H1 (cell line): ENCODE results near the gene KCTD16. TPM values are rescaled to one million over a fixed set of nuclear protein-coding genes. Genes with fewer than 3 reads are reported as not detected.

Experiments used
- CTCF ChIA-PET: fragments of 300-600 bp; sonication (Branson Sonifier 250); formaldehyde crosslinking; loops from one replicate; lab custom pipeline; 2021; ENCODE audit not compliant: partially characterized antibody; lab: Charles Lee
- POLR2A ChIA-PET: fragments of 300-600 bp; sonication (Branson Sonifier 250); formaldehyde crosslinking; loops from one replicate; lab custom pipeline; 2021; ENCODE audit warnings: inconsistent platforms; ENCODE audit not compliant: partially characterized antibody; lab: Charles Lee
- DNase-seq, 2 experiments: peaks; one replicate each; pipeline versions ENCODE4 v3.0.0 to v3.0.0-alpha.2; 2010 to 2022; ENCODE audit warnings: low spot score in 2 of 2, low read depth in 1 of 2, mixed read lengths in 1 of 2
- FAIRE-seq: peaks from 2 replicates; lab custom pipeline; 2011; peaks lifted over from hg19 to GRCh38; lab: Jason Lieb, UNC
- H2AFZ ChIP-seq: 2 replicates; pipeline ENCODE4 v1.8.1; 2012; ENCODE audit warnings: low read length, inconsistent platforms
- H2AK5ac ChIP-seq: 2 replicates; pipeline ENCODE4 v1.6.1; 2013; ENCODE audit warnings: low read depth, low read length
- H2BK120ac ChIP-seq: replicated peaks from 2 replicates; pipeline ENCODE3; 2013; ENCODE audit warnings: low read depth, low read length, inconsistent platforms
- H2BK12ac ChIP-seq: 2 replicates; pipeline ENCODE4 v1.6.1; 2013; ENCODE audit warnings: low read depth, low read length
- H2BK15ac ChIP-seq: 2 replicates; pipeline ENCODE4 v1.6.1; 2013; ENCODE audit warnings: low read length
- H2BK20ac ChIP-seq: 2 replicates; pipeline ENCODE4 v1.6.1; 2013; ENCODE audit warnings: low read length
- H2BK5ac ChIP-seq: 2 replicates; pipeline ENCODE4 v1.6.1; 2013; ENCODE audit warnings: low read depth, low read length
- H3K14ac ChIP-seq: 2 replicates; pipeline ENCODE4 v1.6.1; 2013; ENCODE audit warnings: inconsistent platforms; ENCODE audit not compliant: insufficient read length
- H3K18ac ChIP-seq: 2 replicates; pipeline ENCODE4 v1.6.1; 2013; ENCODE audit warnings: low read length; ENCODE audit errors: extremely low read depth
- H3K23ac ChIP-seq: 2 replicates; pipeline ENCODE4 v1.6.1; 2013; ENCODE audit warnings: inconsistent platforms; ENCODE audit not compliant: insufficient read length
- H3K23me2 ChIP-seq: 2 replicates; pipeline ENCODE4 v1.6.1; 2013; ENCODE audit warnings: low read depth, low read length
- H3K27ac ChIP-seq: 2 replicates; pipeline ENCODE4 v1.6.1; 2011; ENCODE audit warnings: low read depth, low read length, inconsistent platforms
- H3K27me3 ChIP-seq, 4 experiments: replicated peaks in 1 of 4; 1 replicate in 1 of 4; 2 replicates in 3 of 4; pipeline versions ENCODE4 v1.6.1 to v1.8.1; 2011 to 2013; ENCODE audit warnings: low read length in 3 of 4, mild to moderate bottlenecking in 3 of 4, inconsistent platforms in 2 of 4, mixed read lengths in 2 of 4, moderate library complexity in 1 of 4; ENCODE audit not compliant: control insufficient read depth in 3 of 4, insufficient read depth in 3 of 4; ENCODE audit errors: extremely low read depth in 1 of 4
- H3K36me3 ChIP-seq, 4 experiments: 2 replicates each; pipeline versions ENCODE4 v1.6.1 to v1.8.1; 2011 to 2013; ENCODE audit warnings: mild to moderate bottlenecking in 4 of 4, low read length in 3 of 4, moderate library complexity in 2 of 4, control low read depth in 1 of 4, inconsistent platforms in 1 of 4; ENCODE audit not compliant: insufficient read depth in 4 of 4, control insufficient read depth in 2 of 4
- H3K4ac ChIP-seq: replicated peaks from 2 replicates; pipeline ENCODE3; 2013; ENCODE audit warnings: low read length, low read depth, mixed read lengths, inconsistent platforms; ENCODE audit not compliant: insufficient read length
- H3K4me1 ChIP-seq, 4 experiments: replicated peaks in 1 of 4; 1 replicate in 1 of 4; 2 replicates in 3 of 4; pipeline versions ENCODE4 v1.6.1 to v1.8.1; 2011 to 2013; ENCODE audit warnings: low read length in 3 of 4, inconsistent platforms in 2 of 4, mixed read lengths in 1 of 4; ENCODE audit not compliant: insufficient read depth in 4 of 4, control insufficient read depth in 3 of 4
- H3K4me2 ChIP-seq, 2 experiments: 2 replicates each; pipeline versions ENCODE4 v1.6.1 to v1.8.1; 2011 to 2013; ENCODE audit warnings: low read depth in 2 of 2, low read length in 2 of 2, control low read depth in 1 of 2, inconsistent platforms in 1 of 2, mild to moderate bottlenecking in 1 of 2; ENCODE audit not compliant: insufficient read depth in 1 of 2
- H3K4me3 ChIP-seq, 4 experiments: fragments of 200-600, 300-600 bp in 1 of 4; sonication (generic), shearing (Covaris generic), sonication (Bioruptor Twin) in 1 of 4; 2 replicates each; pipeline versions ENCODE4 v1.5.1 to v1.8.1; 2011 to 2016; ENCODE audit warnings: low read length in 4 of 4, low read depth in 3 of 4, control low read depth in 2 of 4, inconsistent platforms in 2 of 4, mild to moderate bottlenecking in 2 of 4, mixed read lengths in 1 of 4, moderate library complexity in 1 of 4; ENCODE audit not compliant: insufficient read depth in 2 of 4; ENCODE audit errors: extremely low read depth in 1 of 4
- H3K56ac ChIP-seq: replicated peaks from 2 replicates; pipeline ENCODE3; 2013; ENCODE audit warnings: low read depth, mild to moderate bottlenecking, mixed read lengths, low read length, inconsistent platforms; ENCODE audit not compliant: insufficient read length
- H3K79me1 ChIP-seq: 2 replicates; pipeline ENCODE4 v1.6.1; 2013; ENCODE audit warnings: low read depth, low read length, control low read depth
- H3K79me2 ChIP-seq, 2 experiments: 2 replicates each; pipeline versions ENCODE4 v1.6.1 to v1.8.1; 2012 to 2013; ENCODE audit warnings: low read length in 2 of 2, mild to moderate bottlenecking in 2 of 2, inconsistent platforms in 1 of 2; ENCODE audit not compliant: insufficient read depth in 2 of 2, control insufficient read depth in 1 of 2
- H3K9ac ChIP-seq, 4 experiments: replicated peaks in 1 of 4; 1 replicate in 1 of 4; 2 replicates in 3 of 4; pipeline versions ENCODE4 v1.6.1 to v1.8.1; 2011 to 2013; ENCODE audit warnings: low read depth in 3 of 4, low read length in 3 of 4, control low read depth in 2 of 4, mild to moderate bottlenecking in 2 of 4, moderate library complexity in 2 of 4, inconsistent platforms in 1 of 4; ENCODE audit errors: extremely low read depth in 1 of 4
- H3K9me3 ChIP-seq, 2 experiments: 2 replicates each; pipeline versions ENCODE4 v1.6.1 to v1.8.1; 2012 to 2013; ENCODE audit warnings: mild to moderate bottlenecking in 2 of 2, moderate library complexity in 2 of 2, control low read depth in 1 of 2, inconsistent platforms in 1 of 2, low read depth in 1 of 2, low read length in 1 of 2, mixed read lengths in 1 of 2; ENCODE audit not compliant: insufficient read depth in 2 of 2
- H4K20me1 ChIP-seq, 2 experiments: replicated peaks in 1 of 2; 2 replicates each; pipeline versions ENCODE3 to v1.8.1; 2011 to 2013; ENCODE audit warnings: inconsistent platforms in 2 of 2, low read length in 2 of 2, mild to moderate bottlenecking in 1 of 2; ENCODE audit not compliant: insufficient read depth in 2 of 2, control insufficient read depth in 1 of 2
- H4K5ac ChIP-seq: 2 replicates; pipeline ENCODE4 v1.6.1; 2013; ENCODE audit warnings: low read length, low read depth, mixed read lengths, inconsistent platforms; ENCODE audit not compliant: insufficient read length
- H4K8ac ChIP-seq: 2 replicates; pipeline ENCODE4 v1.8.0; 2013; ENCODE audit warnings: mild to moderate bottlenecking, moderate library complexity, low read length, inconsistent platforms; ENCODE audit not compliant: insufficient read depth; ENCODE audit errors: extremely low read depth
- H4K91ac ChIP-seq: replicated peaks from 2 replicates; pipeline ENCODE3; 2013; ENCODE audit warnings: low read length, mixed read lengths, inconsistent platforms; ENCODE audit not compliant: insufficient read length
- GTF2F1 ChIP-seq: IDR thresholded peaks from 2 replicates; pipeline ENCODE4 v1.6.1; 2012; ENCODE audit warnings: low read depth, low read length, improper control_type of control experiment, borderline replicate concordance
- RFX5 ChIP-seq: IDR thresholded peaks from 2 replicates; pipeline ENCODE4 v1.6.1; 2011; ENCODE audit warnings: low read depth, low read length, improper control_type of control experiment, borderline replicate concordance
- polyA plus RNA-seq, 7 experiments: library from polyadenylated mRNA; depleted of rRNA in 3 of 7; stranded (reverse) in 5 of 7; unstranded in 2 of 7; fragments of >200 nt in 5 of 7; fragments of 200-250 nt in 2 of 7; gene quantifications; 1 replicate in 5 of 7; 2 replicates in 1 of 7; 4 replicates in 1 of 7; pipeline versions ENCODE4 v1.2.1 to v1.2.3, GENCODE V29; 2011 to 2013; ENCODE audit warnings: missing spikeins in 2 of 7, mixed read lengths in 2 of 7
- total RNA-seq: library from RNA; stranded (reverse); fragmentation: NEBNext Ultra II Directional; extraction: Animal tissue kit (Norgen Biotek cat#: 25700); gene quantifications from 2 replicates; pipeline ENCODE4 v1.2.1, GENCODE V29; 2021

Gene KCTD16
- total and polyA plus RNA-seq, 2 of the 8 experiments (the other 6 are each of a cell fraction or from before 2014, with no cell fraction given): 0.03 to 0.24 TPM

- CTCF ChIA-PET: interaction anchor here (4.1 kb wide), 1 partner anchor 24 kb away, joined by 20 read pairs; no protein-coding TSS in a partner anchor
- no peak overlapping the region for H2AFZ ChIP-seq
- H3K27me3 ChIP-seq: no peaks in the 10 kb centered on the region
- POLR2A ChIA-PET: no interaction called here
- no peak overlapping the region for H2BK5ac ChIP-seq
- H2BK12ac ChIP-seq: no peak overlapping the region
- H2BK20ac ChIP-seq: no peak overlapping the region
- no peak for TF ChIP-seq GTF2F1
- TF ChIP-seq RFX5: no peak
- H2BK15ac ChIP-seq: no peak overlapping the region
- no peak overlapping the region for H3K27ac ChIP-seq
- no peak overlapping the region for H4K91ac ChIP-seq
- H3K4me3 ChIP-seq: no peak overlapping the region
- no peaks in the 10 kb centered on the region for H3K36me3 ChIP-seq
- H3K23ac ChIP-seq: no peak overlapping the region
- FAIRE-seq (no peak), DNase-seq (no peak)
- no peak overlapping the region for H3K9ac ChIP-seq
- H3K79me2 ChIP-seq: no peaks in the 10 kb centered on the region
- H3K4me2 ChIP-seq: no peak overlapping the region
- no peak overlapping the region for H4K8ac ChIP-seq
- H3K18ac ChIP-seq: no peak overlapping the region
- no peak overlapping the region for H3K4ac ChIP-seq
- no peak overlapping the region for H2AK5ac ChIP-seq
- H3K4me1 ChIP-seq: no peaks in the 10 kb centered on the region
- H3K14ac ChIP-seq: no peak overlapping the region
- H4K20me1 ChIP-seq: no peaks in the 10 kb centered on the region
- H3K9me3 ChIP-seq: no peaks in the 10 kb centered on the region
- H3K56ac ChIP-seq: no peak overlapping the region
- H2BK120ac ChIP-seq: no peak overlapping the region
- H3K79me1 ChIP-seq: no peaks in the 10 kb centered on the region
- no peak overlapping the region for H4K5ac ChIP-seq
- no peaks in the 10 kb centered on the region for H3K23me2 ChIP-seq
Observed at GRCh38 chr5:144365885-144366284, 195.2 kb downstream of the KCTD16 start.
